ENCODE results near the gene RC3H1. TPM values are rescaled to one million over a fixed set of nuclear protein-coding genes. Genes with fewer than 3 reads are reported as not detected.
A peak's percentile ranks its signal among the peaks of the same experiment; 100 is the strongest.

RC3H1 gene
- total and polyA plus RNA-seq, 9 of the 15 experiments (the other 6 are each of a cell fraction or from before 2014, with no cell fraction given) = 2.4 to 31.7 (median 12.4) TPM

- TF ChIP-seq FOXK1 (CRISPR knock-in tag; IDR thresholded peaks at IDR 0.05; ENCODE audit: borderline replicate concordance) (no peak), ZFX (CRISPR knock-in tag; IDR thresholded peaks at IDR 0.05) (peak; percentile 90), NR2C1 (IDR thresholded peaks at IDR 0.05) (no peak), NR2C1 (tag; IDR thresholded peaks at IDR 0.05) (no peak), ATF2 (CRISPR knock-in tag; IDR thresholded peaks at IDR 0.05) (no peak), POLR2AphosphoS5 (IDR thresholded peaks at IDR 0.05; ENCODE audit: control insufficient read depth, insufficient read depth, low read depth, low read length) (peak; percentile 97), MAFF (IDR thresholded peaks at IDR 0.05; ENCODE audit: low read length) (no peak), ZBTB40 (IDR thresholded peaks at IDR 0.05) (peak; percentile 51), ZBTB40 (CRISPR knock-in tag; IDR thresholded peaks at IDR 0.05) (no peak), NKRF (IDR thresholded peaks at IDR 0.05; ENCODE audit: borderline replicate concordance) (peak; percentile 71; the same call in 1 of the 2 replicates), SMARCB1 (IDR thresholded peaks at IDR 0.05; ENCODE audit: insufficient read length, low read depth) (no peak), ESRRB (CRISPR knock-in tag; IDR thresholded peaks at IDR 0.05; ENCODE audit: borderline replicate concordance) (no peak), GABPA (tag; conservative IDR thresholded peaks at IDR 0.05; ENCODE audit: low read depth) (peak; percentile 78)
Observed at GRCh38 chr1:174022080-174022975, at the start of gene RC3H1 (continued).

All from K562 (cell line).